HEK293 (cell line): Measurements from ENCODE around the gene TNKS2.

Experiments used
- CTCF ChIA-PET: fragments of 350-600 bp; formaldehyde crosslinking; extraction: SDS; loops from one replicate; lab custom pipeline; 2021; ENCODE audit warnings: antibody characterized with exemption; lab: Yijun Ruan, JAX
- POLR2A ChIA-PET: fragments of 300-600 bp; formaldehyde crosslinking; extraction: SDS; loops from one replicate; lab custom pipeline; 2020; ENCODE audit warnings: antibody characterized with exemption, inconsistent platforms; lab: Yijun Ruan, JAX
- H3K27ac ChIP-seq: fragments of 200-500 bp; sonication (Bioruptor generic); 2 replicates; pipeline ENCODE4 v1.5.1; 2014; ENCODE audit warnings: low read depth, low read length, control low read depth, inconsistent platforms; ENCODE audit errors: extremely low read depth
- H3K36me3 ChIP-seq, 2 experiments: fragments of 200-500 bp in 1 of 2; sonication (Bioruptor generic) in 1 of 2; 1 replicate in 1 of 2; 2 replicates in 1 of 2; pipeline ENCODE4 v1.5.1; 2014 to 2017; ENCODE audit warnings: inconsistent platforms in 2 of 2, low read length in 2 of 2; ENCODE audit not compliant: control insufficient read depth in 2 of 2, insufficient read depth in 1 of 2
- H3K4me1 ChIP-seq: fragments of 200-500 bp; sonication (Bioruptor generic); 2 replicates; pipeline ENCODE4 v1.5.1; 2014; ENCODE audit warnings: mild to moderate bottlenecking, low read length, inconsistent platforms; ENCODE audit not compliant: control insufficient read depth, insufficient read depth
- H3K4me3 ChIP-seq: 2 replicates; pipeline ENCODE4 v1.5.1; 2011; ENCODE audit warnings: low read depth, mild to moderate bottlenecking, control low read depth, low read length, moderate library complexity
- H3K9me3 ChIP-seq: fragments of 200-500 bp; sonication (Bioruptor generic); 2 replicates; pipeline ENCODE4 v1.5.1; 2014; ENCODE audit warnings: low read depth, low read length, inconsistent platforms; ENCODE audit not compliant: control insufficient read depth, insufficient read depth
- BCL11B ChIP-seq: fragments of 450-650 bp; formaldehyde crosslinking; IDR thresholded peaks from 2 replicates; pipeline ENCODE4 v1.5.1; 2016; ENCODE audit warnings: low read depth, missing biosample characterization, missing genetic modification characterization
- CTCF ChIP-seq: fragments of 450-650 bp; formaldehyde crosslinking; IDR thresholded peaks from 2 replicates; pipeline ENCODE4 v1.5.1; 2016; ENCODE audit warnings: missing biosample characterization, missing genetic modification characterization
- HIC1 ChIP-seq: fragments of 450-650 bp; formaldehyde crosslinking; IDR thresholded peaks from 2 replicates; pipeline ENCODE4 v1.5.1; 2016; ENCODE audit warnings: missing biosample characterization, missing genetic modification characterization
- PRDM6 ChIP-seq: fragments of 450-650 bp; formaldehyde crosslinking; IDR thresholded peaks from 2 replicates; pipeline ENCODE4 v1.5.1; 2017; ENCODE audit warnings: missing biosample characterization, missing genetic modification characterization
- SCRT2 ChIP-seq: fragments of 450-650 bp; formaldehyde crosslinking; IDR thresholded peaks from 2 replicates; pipeline ENCODE4 v1.5.1; 2016; ENCODE audit warnings: missing biosample characterization, missing genetic modification characterization
- SP3 ChIP-seq: fragments of 450-650 bp; formaldehyde crosslinking; IDR thresholded peaks from 2 replicates; pipeline ENCODE4 v1.5.1; 2016; ENCODE audit warnings: missing biosample characterization, missing genetic modification characterization
- ZBTB21 ChIP-seq: fragments of 450-650 bp; formaldehyde crosslinking; IDR thresholded peaks from 2 replicates; pipeline ENCODE4 v1.5.1; 2017; ENCODE audit warnings: missing biosample characterization, missing genetic modification characterization
- ZBTB26 ChIP-seq: fragments of 450-650 bp; formaldehyde crosslinking; optimal IDR thresholded peaks from 2 replicates; pipeline ENCODE3; 2016; ENCODE audit warnings: missing biosample characterization, mild to moderate bottlenecking, missing genetic modification characterization
- ZBTB49 ChIP-seq: fragments of 450-650 bp; formaldehyde crosslinking; IDR thresholded peaks from 2 replicates; pipeline ENCODE4 v1.5.1; 2016; ENCODE audit warnings: missing biosample characterization, missing genetic modification characterization, low read depth
- ZNF132 ChIP-seq: fragments of 450-650 bp; formaldehyde crosslinking; IDR thresholded peaks from 2 replicates; pipeline ENCODE4 v1.5.1; 2017; ENCODE audit warnings: missing biosample characterization, missing genetic modification characterization, borderline replicate concordance
- ZNF341 ChIP-seq: fragments of 450-650 bp; formaldehyde crosslinking; IDR thresholded peaks from 2 replicates; pipeline ENCODE4; 2016; ENCODE audit warnings: low read depth, missing biosample characterization, missing genetic modification characterization
- ZNF416 ChIP-seq: fragments of 450-650 bp; formaldehyde crosslinking; IDR thresholded peaks from 2 replicates; pipeline ENCODE4 v1.5.1; 2016; ENCODE audit warnings: missing biosample characterization, missing genetic modification characterization
- ZNF433 ChIP-seq: fragments of 450-650 bp; formaldehyde crosslinking; IDR thresholded peaks from 2 replicates; pipeline ENCODE4 v1.5.1; 2016; ENCODE audit warnings: missing biosample characterization, missing genetic modification characterization, low read depth
- ZNF571 ChIP-seq: fragments of 450-650 bp; formaldehyde crosslinking; IDR thresholded peaks from 2 replicates; pipeline ENCODE4 v1.5.0; 2017; ENCODE audit warnings: missing biosample characterization, missing genetic modification characterization
- ZNF621 ChIP-seq: fragments of 450-650 bp; formaldehyde crosslinking; IDR thresholded peaks from 2 replicates; pipeline ENCODE4 v1.5.1; 2017; ENCODE audit warnings: missing biosample characterization, missing genetic modification characterization
- ZNF645 ChIP-seq: fragments of 450-650 bp; formaldehyde crosslinking; IDR thresholded peaks from 2 replicates; pipeline ENCODE4; 2016; ENCODE audit warnings: missing biosample characterization, missing genetic modification characterization
- ZNF660 ChIP-seq: fragments of 450-650 bp; IDR thresholded peaks from 2 replicates; pipeline ENCODE4 v1.5.1; 2018; ENCODE audit warnings: missing biosample characterization, mild to moderate bottlenecking, missing genetic modification characterization
- ZXDB ChIP-seq: fragments of 450-650 bp; formaldehyde crosslinking; IDR thresholded peaks from 2 replicates; pipeline ENCODE4 v1.5.1; 2016; ENCODE audit warnings: missing biosample characterization, missing genetic modification characterization

Gene TNKS2

GRCh38 chr10:91800756-91801155 lies 2.5 kb downstream of the TNKS2 start (continued):
- TF ChIP-seq ZNF621 (tag by site-specific recombination), result no peak
- peak; percentile 42; the same call in 1 of the 2 replicates for TF ChIP-seq SCRT2 (tag by site-specific recombination)
- TF ChIP-seq, all 188 proteins: peak for 2

GRCh38 chr10:91803386-91804125 lies 5.3 kb downstream of the TNKS2 start:
- Histone ChIP-seq H3K27ac (no peak overlapping the region), H3K4me1 (peaks cover 3% of the 10 kb centered on the region; the same call in 1 of the 2 replicates), H3K9me3 (no peaks in the 10 kb centered on the region), H3K36me3 (peaks cover 10 to 46% of the 10 kb centered on the region in 2 experiments), H3K4me3 (no peak overlapping the region)
- CTCF ChIA-PET, result interaction anchor here (0.6 kb wide), 1 partner anchor 924 kb away, joined by 3 read pairs; no protein-coding TSS in a partner anchor
- POLR2A ChIA-PET, result no interaction called here
- TF ChIP-seq PRDM6, result no peak
- TF ChIP-seq ZBTB21, result no peak
- TF ChIP-seq ZBTB49 (tag by site-specific recombination), result no peak
- no peak for TF ChIP-seq ZNF132 (tag by site-specific recombination)
- no peak for TF ChIP-seq BCL11B (tag by site-specific recombination)
- TF ChIP-seq ZNF433 (tag by site-specific recombination), result no peak
- TF ChIP-seq ZNF416 (tag by site-specific recombination), result no peak
- TF ChIP-seq HIC1 (tag by site-specific recombination), result no peak
- TF ChIP-seq ZNF341, result no peak
- TF ChIP-seq ZNF571, result no peak

GRCh38 chr10:91804126-91804510 lies 5.9 kb downstream of the TNKS2 start:
- CTCF ChIA-PET, result no interaction called here
- POLR2A ChIA-PET, result no interaction called here
- Histone ChIP-seq H3K9me3 (no peaks in the 10 kb centered on the region), H3K36me3 (peaks cover 10 to 46% of the 10 kb centered on the region in 2 experiments), H3K4me1 (peaks cover 3% of the 10 kb centered on the region; the same call in 1 of the 2 replicates), H3K27ac (no peak overlapping the region), H3K4me3 (no peak overlapping the region)
- TF ChIP-seq ZNF645 (tag by site-specific recombination), result no peak
- TF ChIP-seq SP3 (tag by site-specific recombination), result no peak
- no peak for TF ChIP-seq CTCF
- no peak for TF ChIP-seq ZNF660 (tag by site-specific recombination)
- no peak for TF ChIP-seq ZXDB
- no peak for TF ChIP-seq ZBTB26 (tag by site-specific recombination)
